Activated CD4-positive, alpha-beta T cell treated with anti-CD3 and anti-CD28 coated beads, Interleukin-2, Interleukin-4, amounts not matched to agents 100 ng/mL and 50 ng/mL, durations not matched to agents 16 hours and 8 hours (primary cell): ENCODE results near the gene SLC27A1.
A peak's percentile ranks its signal among the peaks of the same experiment; 100 is the strongest.
"Not testable (repeated sequence)": the region's sequence is repeated elsewhere in the genome, so short reads cannot be mapped to it uniquely, and the experiment has no call there.

ENCODE experiments used
- DNase-seq: peaks from one replicate; pipeline ENCODE4 v3.0.0-alpha.2; 2020; ENCODE audit warnings: low spot score

The SLC27A1 gene

DNA sequence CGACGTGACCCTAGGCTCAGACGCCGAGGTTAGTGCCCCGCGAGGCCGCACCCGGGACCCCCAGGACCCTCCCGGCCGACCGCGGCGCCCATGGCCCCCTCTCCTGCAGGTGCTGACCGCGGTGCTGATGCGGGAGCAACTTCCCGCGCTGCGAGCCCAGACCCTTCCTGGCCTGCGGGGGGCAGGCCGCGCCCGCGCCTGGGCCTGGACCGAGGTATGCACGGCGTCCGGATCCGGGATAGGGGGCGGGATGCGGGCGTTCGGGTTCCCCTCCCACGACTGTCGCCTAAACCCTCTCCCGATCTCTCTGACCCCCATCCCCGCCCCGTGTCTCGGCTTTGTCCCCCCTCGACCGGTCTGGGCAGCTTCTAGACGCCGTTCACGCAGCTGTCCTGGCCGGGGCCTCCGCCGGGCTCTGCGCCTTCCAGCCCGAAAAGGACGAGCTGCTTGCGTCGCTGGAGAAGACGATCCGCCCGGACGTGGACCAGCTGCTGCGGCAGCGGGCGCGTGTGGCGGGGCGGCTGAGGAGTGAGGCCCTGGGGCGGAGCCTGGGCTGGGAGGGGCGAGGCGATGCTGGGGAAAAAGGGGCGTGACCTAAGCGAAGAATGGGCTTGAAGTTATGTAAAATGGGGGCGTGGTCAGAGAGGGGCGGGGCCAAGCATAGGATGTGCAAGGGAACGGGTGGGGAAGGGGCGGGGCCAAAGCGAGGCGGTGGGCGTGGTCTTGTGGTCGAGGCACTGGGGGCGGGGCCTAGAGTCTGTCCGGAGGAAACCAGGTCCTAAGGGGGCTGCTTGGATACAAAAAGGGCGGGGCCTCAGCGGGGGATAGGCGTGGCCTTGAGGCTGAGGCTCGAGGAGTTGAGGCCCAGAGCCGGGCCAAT is 69.2 kb downstream of the SLC27A1 start:
- DNase-seq = peak; percentile 97

DNA sequence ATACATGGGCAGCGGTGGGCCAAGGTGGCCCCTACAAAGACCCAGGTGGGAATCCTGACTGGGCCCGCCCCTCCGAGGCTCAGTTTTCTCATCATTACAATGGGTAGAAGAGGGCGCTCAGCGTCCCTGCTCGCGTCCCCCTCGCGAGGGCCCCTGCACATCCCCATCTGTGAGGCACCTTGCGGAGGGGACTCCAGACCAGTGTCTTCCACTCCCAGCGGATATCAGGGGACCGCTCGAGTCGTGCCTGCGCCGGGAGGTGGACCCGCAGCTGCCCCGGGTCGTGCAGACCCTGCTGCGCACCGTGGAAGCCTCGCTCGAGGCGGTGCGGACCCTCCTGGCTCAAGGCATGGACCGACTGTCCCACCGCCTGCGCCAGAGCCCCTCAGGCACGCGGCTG is 69.8 kb downstream of the SLC27A1 start:
- no peak for DNase-seq

DNA sequence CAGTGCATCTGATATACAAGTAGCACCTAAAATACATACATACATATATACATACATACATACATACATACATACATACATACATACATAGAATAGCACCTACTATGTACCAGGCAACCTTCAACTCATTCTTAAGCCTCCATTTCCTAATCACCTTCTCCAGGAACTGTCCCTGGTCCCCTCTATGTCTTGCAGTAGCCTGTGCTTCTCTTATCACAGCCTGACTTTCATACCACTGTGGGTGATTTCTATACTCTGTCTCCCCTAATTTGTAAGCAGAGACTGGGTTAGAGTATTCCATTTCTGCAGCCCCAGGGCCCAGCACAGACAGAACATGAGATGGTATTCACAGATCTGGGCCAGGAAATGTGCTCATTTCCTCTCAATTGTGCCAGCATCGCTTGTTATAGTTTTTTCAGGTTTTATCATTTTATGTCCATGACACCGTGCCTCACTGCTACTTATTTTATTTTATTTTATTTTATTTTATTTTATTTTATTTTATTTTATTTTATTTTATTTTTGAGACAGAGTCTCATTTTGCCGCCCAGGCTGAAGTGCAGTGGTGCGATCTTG is 70.9 kb downstream of the SLC27A1 start:
- no peak for DNase-seq

DNA sequence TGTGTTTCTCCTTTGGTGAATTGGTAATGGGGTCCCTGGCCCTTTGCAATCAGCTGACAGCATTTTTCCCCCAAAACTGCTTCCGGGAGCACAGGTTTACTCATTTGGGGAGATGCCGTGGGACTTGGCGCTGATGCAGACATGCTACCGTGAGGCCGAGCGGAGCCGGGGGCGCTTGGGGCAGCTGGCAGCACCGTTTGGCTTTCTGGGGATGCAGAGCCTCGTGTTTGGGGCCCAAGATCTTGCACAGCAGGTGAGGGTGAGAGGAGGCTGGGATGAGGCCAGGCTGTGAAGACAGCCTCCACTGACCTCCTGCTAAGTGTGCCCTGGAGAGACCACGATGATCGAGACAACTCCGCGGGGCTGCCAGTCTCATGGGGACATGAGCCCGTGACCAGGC is 71.7 kb downstream of the SLC27A1 start:
- DNase-seq = no peak

DNA sequence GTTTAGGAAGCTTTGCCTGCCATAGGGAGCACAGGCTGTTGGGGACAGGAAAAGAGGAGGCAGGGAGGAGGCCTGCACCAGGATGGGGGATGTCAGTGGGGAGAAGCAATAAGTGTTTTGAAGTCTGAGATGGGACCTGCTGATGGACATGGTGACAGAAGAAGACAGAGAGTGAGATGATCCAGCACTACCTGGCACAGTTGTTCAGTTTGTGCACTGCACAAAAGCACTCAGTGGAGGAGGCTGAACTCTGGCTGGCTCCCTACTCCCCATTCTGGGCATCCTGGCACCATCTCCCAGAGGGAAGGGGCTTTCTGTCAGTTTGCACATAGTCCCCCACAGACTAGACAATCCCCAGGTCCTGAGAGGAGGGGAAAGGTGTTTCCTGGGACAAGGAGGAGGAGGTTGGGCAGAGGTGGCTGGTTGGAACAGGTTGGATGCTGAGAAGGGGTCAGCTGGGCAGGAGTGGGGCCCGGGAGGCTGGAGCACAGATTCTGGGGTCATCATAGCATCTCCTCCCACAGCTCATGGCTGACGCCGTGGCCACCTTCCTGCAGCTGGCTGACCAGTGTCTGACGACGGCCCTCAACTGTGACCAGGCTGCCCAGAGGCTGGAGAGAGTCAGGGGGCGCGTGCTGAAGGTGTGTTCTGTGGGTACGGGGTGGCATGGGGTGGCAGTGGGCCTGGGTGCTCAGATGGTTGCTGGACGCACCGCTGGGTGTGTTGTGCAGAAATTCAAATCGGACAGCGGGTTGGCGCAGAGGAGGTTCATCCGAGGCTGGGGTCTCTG is 72.7 kb downstream of the SLC27A1 start:
- DNase-seq = no peak

DNA sequence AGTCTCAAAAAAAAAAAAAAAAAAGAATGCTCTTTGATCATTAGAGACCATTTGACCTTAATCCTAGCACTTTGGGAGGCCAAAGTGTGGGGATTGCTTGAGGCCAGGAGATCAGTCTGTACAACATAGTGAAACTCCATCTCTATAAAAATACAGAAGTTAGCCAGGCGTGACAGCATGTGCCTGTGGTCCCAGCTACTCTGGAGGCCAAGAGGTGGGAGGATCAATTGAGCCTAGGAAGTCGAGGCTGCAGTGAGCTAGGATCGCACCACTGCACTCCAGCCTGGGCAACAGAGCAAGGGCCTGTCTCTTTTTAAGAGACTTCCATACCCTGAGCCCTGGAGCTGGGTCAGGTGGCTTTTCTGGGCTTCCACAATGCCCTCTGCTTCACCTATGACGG is 73.7 kb downstream of the SLC27A1 start:
- no peak for DNase-seq

DNA sequence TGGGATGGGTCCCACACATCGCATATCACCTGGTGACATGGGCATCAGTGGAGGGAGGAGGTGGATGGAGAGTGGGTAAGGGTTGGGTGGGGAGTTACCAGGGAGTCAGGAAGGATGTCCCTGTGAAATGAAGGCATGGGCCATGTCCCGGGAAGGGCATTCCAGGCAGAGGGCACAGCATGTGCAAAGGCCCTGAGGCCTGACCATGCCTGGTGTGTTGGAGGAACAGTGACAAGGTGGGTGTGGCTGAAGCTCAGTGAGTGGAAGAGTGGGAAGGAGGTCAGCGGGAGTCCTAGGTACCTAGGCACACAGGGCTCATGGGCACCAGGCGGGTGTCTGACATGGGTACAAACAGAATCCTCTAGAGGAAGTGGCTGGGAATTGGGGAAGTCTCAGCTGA is 74.1 kb downstream of the SLC27A1 start:
- no peak for DNase-seq

DNA sequence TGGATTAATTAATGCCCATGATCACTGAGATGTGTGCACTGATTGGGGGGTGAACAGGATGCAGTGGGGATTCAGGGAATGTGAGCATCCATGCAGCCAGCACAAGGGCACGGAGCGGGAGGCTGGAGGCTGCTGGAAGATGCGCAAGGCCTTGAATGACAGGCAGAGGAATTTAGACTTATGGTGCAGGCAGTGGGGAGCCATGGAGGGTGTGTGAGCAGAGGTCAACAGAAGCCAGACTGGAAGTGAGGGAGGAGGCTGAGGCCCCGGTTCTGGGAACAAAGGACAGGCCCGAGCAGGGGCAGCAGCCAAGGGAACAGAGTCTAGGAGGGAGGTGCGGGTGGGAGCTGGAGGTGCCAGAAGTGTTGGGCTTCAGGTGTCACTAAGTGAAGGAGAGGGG is 77.8 kb downstream of the SLC27A1 start:
- DNase-seq = no peak

DNA sequence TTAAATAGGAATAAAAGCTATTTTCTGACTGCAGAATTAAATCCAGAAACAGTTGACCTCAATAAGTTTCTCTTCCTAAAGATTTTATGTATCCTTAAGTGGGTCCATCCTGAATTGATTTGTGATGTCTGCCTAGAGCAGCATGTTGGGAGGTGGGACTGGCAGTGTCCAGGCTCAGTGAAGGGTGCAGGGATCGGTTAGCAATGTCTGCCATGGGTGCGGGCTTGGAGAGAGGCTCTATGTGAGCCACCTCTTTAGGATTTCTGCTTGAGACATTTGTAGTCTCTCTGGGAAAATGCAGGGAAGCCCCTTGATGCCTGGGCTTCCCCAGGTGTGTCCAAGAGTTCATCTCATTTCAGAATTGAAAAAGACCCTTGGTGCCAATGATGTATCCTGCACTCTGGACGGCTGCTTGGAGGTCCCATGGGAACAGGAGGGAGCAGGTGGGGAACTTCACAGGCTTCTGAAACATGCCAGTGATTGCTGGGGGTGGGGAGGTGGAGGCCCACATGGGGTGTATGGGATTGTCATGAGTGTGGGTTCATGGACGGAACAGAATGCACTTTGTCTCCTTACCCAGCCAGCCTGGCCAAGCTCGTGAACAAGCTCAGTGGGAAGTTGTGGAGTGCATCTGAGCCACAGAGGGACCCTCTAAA is 78.9 kb downstream of the SLC27A1 start:
- DNase-seq = no peak

DNA sequence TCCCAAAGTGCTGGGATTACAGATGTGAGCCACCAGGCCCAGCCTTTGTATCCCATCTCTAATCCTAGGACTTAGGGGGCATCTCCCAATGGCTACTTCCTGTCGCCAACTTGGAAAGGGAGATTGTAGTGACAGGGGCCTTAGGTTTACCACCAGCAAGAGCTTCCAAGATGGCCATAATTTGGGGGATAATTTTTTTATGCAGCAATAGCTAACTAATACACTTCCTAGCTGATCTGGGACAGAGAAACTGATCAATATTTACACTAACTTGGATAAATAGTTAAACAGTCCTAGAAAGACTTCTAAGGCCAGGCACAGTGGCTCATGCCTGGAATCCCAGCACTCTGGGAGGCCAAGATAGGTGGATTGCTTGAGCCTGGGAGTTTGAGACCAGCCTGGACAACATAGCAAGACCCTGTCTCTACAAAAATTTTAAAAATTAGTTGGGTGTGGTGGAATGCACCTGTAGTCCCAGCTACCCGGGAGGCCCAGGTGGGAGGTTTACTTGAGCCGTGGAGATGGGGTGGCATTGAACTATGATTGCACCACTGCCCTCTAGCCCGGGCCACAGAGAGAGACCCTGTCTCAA is 79.8 kb downstream of the SLC27A1 start:
- DNase-seq = no peak

DNA sequence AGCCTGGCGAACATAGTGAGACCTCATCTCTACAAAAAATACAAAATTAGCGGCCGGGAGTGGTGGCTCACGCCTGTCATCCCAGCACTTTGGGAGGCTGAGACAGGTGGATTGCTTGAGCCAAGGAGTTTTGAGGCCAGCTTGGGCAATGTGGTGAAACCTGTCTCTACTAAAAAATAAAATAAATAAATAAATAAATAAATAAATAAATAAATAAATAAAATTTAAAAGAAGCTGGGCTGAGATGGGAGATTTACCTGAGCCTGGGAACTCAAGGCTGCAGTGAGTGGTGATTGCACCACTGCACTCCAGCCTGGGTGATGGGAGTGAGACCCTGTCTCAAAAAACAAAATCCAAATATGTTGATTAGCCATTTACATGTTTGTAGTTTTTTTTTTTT is 82.4 kb downstream of the SLC27A1 start:
- not testable (repeated sequence) for DNase-seq

DNA sequence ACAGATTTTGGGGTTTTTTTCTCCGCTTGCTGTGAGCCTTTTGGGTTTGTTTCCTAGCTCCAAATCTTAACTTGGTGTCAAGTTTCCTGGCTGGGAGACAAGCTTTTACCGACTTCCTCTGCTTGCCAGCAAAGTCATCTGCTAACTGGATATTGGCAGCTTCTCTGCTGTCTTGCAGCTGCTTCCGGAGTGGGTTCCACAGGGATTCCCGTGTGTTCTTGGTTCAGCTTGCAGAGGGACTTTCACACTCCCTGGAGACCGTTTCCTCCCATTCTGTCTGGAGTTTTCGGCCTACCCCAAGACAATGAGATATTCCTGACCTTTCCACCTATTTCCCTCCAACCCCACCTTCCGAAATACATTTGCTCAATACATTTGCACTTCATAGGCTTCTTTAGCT is 82.9 kb downstream of the SLC27A1 start:
- no peak for DNase-seq

DNA sequence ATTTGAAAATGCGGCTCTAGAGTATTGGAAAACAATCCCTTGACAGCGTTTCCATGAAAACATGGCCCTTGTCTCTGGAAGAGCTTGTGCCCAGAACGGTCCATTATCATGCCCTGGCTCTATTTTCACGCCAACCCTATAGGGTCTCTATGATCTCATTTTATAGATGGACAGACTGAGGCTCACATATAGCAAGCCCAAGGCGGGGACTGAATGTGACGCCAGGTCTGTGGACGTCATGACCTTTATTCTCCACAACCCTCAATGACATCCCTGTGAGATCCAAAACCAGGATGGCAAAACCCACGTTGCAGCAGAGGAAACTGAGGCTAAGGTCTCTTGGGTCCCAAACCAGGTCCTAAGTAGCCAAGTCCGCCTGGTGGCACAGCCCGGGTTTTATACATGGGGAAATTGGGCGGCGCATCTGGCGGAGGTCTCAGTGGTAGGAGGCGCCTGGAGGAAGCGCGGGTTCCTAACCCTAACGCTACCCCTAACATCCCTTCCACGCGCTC is 84.7 kb downstream of the SLC27A1 start:
- no peak for DNase-seq

DNA sequence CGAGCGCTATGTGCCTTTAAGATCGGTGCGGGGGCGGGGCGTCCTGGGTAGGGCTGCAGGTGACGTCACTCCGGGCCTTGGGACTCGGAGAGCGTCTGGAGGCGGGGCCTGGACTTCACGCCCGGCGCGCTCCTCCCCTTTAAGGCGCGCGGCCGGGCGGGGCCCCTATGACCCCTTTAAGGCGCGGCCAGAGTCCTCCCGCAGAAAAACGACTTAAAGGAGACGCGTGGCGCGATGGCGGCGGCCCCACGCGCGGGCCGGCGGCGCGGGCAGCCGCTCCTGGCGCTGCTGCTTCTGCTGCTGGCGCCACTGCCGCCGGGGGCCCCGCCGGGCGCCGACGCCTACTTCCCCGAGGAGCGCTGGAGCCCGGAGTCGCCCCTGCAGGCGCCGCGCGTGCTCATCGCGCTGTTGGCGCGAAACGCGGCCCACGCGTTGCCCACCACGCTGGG is 85.2 kb downstream of the SLC27A1 start, which contains the start of gene COLGALT1:
Gene COLGALT1, plus strand, starts transcription at position 170 of the 449 bp plus-strand sequence. Its CDS starts 65 bp downstream, at position 235.
- peak; percentile 97 for DNase-seq
